CD4-positive, alpha-beta T cell treated with Interleukin-10 for 1 hour (primary cell): Measurements from ENCODE around the gene CFAP46.
"Not testable (repeated sequence)": the region's sequence is repeated elsewhere in the genome, so short reads cannot be mapped to it uniquely, and the experiment has no call there.

Source experiments
- DNase-seq: peaks from one replicate; pipeline ENCODE4 v3.0.0-alpha.2; 2020

The CFAP46 gene

GRCh38 chr10:132785723-132786475 is 156.5 kb downstream of the CFAP46 start, which contains the start of gene NKX6-2:
TSS of gene NKX6-2 (minus strand) at chr10:132786147. CDS start at chr10:132785948, 199 bp downstream.
- no peak for DNase-seq

GRCh38 chr10:132784866-132785722 is 157.3 kb downstream of the CFAP46 start:
- DNase-seq, result no peak

- DNase-seq, result no peak
Measured at GRCh38 chr10:132783940-132784865, 158.2 kb downstream of the CFAP46 start.

- no peak for DNase-seq
Measured at GRCh38 chr10:132783165-132783939, 159.0 kb downstream of the CFAP46 start.

GRCh38 chr10:132781556-132781955 is 160.8 kb downstream of the CFAP46 start:
- DNase-seq, result no peak

- DNase-seq, result no peak
Measured at GRCh38 chr10:132780356-132780755, 162.0 kb downstream of the CFAP46 start.

GRCh38 chr10:132779549-132780294 is 162.6 kb downstream of the CFAP46 start:
- no peak for DNase-seq

GRCh38 chr10:132777441-132777840 is 164.9 kb downstream of the CFAP46 start:
- DNase-seq, result no peak

GRCh38 chr10:132776821-132777220 is 165.5 kb downstream of the CFAP46 start:
- no peak for DNase-seq

GRCh38 chr10:132776186-132776585 is 166.2 kb downstream of the CFAP46 start:
- no peak for DNase-seq

GRCh38 chr10:132774902-132775863 is 167.2 kb downstream of the CFAP46 start:
- no peak for DNase-seq

- DNase-seq, result no peak
Measured at GRCh38 chr10:132774181-132774901, 168.0 kb downstream of the CFAP46 start.

GRCh38 chr10:132772816-132773215 is 169.6 kb downstream of the CFAP46 start:
- not testable (repeated sequence) for DNase-seq

- no peak for DNase-seq
Measured at GRCh38 chr10:132770061-132771021, 172.0 kb downstream of the CFAP46 start.

- no peak for DNase-seq
Measured at GRCh38 chr10:132768346-132769248, 173.8 kb downstream of the CFAP46 start.

- no peak for DNase-seq
Measured at GRCh38 chr10:132766291-132766690, 176.1 kb downstream of the CFAP46 start.

GRCh38 chr10:132765435-132765834 is 176.9 kb downstream of the CFAP46 start:
- no peak for DNase-seq
